ENCODE data around the gene ACSL4. TPM values are rescaled to one million over a fixed set of nuclear protein-coding genes. Genes with fewer than 3 reads are reported as not detected.
"Not testable (repeated sequence)": the region's sequence is repeated elsewhere in the genome, so short reads cannot be mapped to it uniquely, and the experiment has no call there.

Gene ACSL4
- total RNA-seq, 1 donor from 2014 or later, result 15.0 TPM

- TF ChIP-seq CTCF (IDR thresholded peaks at IDR 0.05; ENCODE audit: unreplicated experiment), result no peak
- no peak overlapping the region for H3K4me3 Mint-ChIP-seq
These were observed 78.4 kb downstream of the ACSL4 start for GRCh38 chrX:109654516-109655109.

GRCh38 chrX:109644671-109645070 lies 88.4 kb downstream of the ACSL4 start:
- not testable (repeated sequence) for H3K4me3 Mint-ChIP-seq; H3K36me3 Mint-ChIP-seq; H3K4me1 Mint-ChIP-seq; H3K27me3 Mint-ChIP-seq (ENCODE audit: low read depth); DNase-seq (ENCODE audit: low spot score in 2 of 2, unreplicated experiment in 2 of 2); H3K27ac Mint-ChIP-seq
- H3K9me3 Mint-ChIP-seq, result peaks cover 11% of the 10 kb centered on the region

More at GRCh38 chrX:109654516-109655109, 78.4 kb downstream of the ACSL4 start:
- Mint-ChIP-seq H3K4me1 (peaks cover 15% of the 10 kb centered on the region), H3K27me3 (ENCODE audit: low read depth) (no peaks in the 10 kb centered on the region), H3K27ac (no peak overlapping the region), H3K9me3 (peaks cover 11% of the 10 kb centered on the region), H3K36me3 (peaks cover 11% of the 10 kb centered on the region)
- DNase-seq (ENCODE audit: low spot score in 2 of 2, unreplicated experiment in 2 of 2), result no peak

GRCh38 chrX:109643687-109644086 lies 89.4 kb downstream of the ACSL4 start:
- DNase-seq (ENCODE audit: low spot score in 2 of 2, unreplicated experiment in 2 of 2), result no peak
- Mint-ChIP-seq H3K27me3 (ENCODE audit: low read depth) (no peaks in the 10 kb centered on the region), H3K4me3 (no peak overlapping the region), H3K36me3 (peaks cover 2% of the 10 kb centered on the region), H3K9me3 (peaks cover 11% of the 10 kb centered on the region), H3K27ac (no peak overlapping the region), H3K4me1 (no peaks in the 10 kb centered on the region)
- no peak for TF ChIP-seq CTCF (IDR thresholded peaks at IDR 0.05; ENCODE audit: unreplicated experiment)

GRCh38 chrX:109638158-109638557 lies 94.9 kb downstream of the ACSL4 start:
- peaks cover 4% of the 10 kb centered on the region for H3K9me3 Mint-ChIP-seq
- H3K4me1 Mint-ChIP-seq, result no peaks in the 10 kb centered on the region
- no peak overlapping the region for H3K27ac Mint-ChIP-seq
- H3K36me3 Mint-ChIP-seq, result no peaks in the 10 kb centered on the region
- no peaks in the 10 kb centered on the region for H3K27me3 Mint-ChIP-seq (ENCODE audit: low read depth)
- no peak overlapping the region for H3K4me3 Mint-ChIP-seq
- no peak for TF ChIP-seq CTCF (IDR thresholded peaks at IDR 0.05; ENCODE audit: unreplicated experiment)
- no peak for DNase-seq (ENCODE audit: low spot score in 2 of 2, unreplicated experiment in 2 of 2)

- not testable (repeated sequence) for H3K27ac Mint-ChIP-seq; H3K4me3 Mint-ChIP-seq; DNase-seq (ENCODE audit: low spot score in 2 of 2, unreplicated experiment in 2 of 2); H3K27me3 Mint-ChIP-seq (ENCODE audit: low read depth); H3K4me1 Mint-ChIP-seq; H3K36me3 Mint-ChIP-seq; H3K9me3 Mint-ChIP-seq
These were observed 95.6 kb downstream of the ACSL4 start for GRCh38 chrX:109637477-109637876.

GRCh38 chrX:109635146-109635545 lies 97.9 kb downstream of the ACSL4 start:
- no peak overlapping the region for H3K4me3 Mint-ChIP-seq
- TF ChIP-seq CTCF (IDR thresholded peaks at IDR 0.05; ENCODE audit: unreplicated experiment), result peak; percentile 44
- no peaks in the 10 kb centered on the region for H3K36me3 Mint-ChIP-seq
- peaks cover 4% of the 10 kb centered on the region for H3K9me3 Mint-ChIP-seq
- H3K4me1 Mint-ChIP-seq, result peaks cover 2% of the 10 kb centered on the region
- no peaks in the 10 kb centered on the region for H3K27me3 Mint-ChIP-seq (ENCODE audit: low read depth)
- no peak for DNase-seq (ENCODE audit: low spot score in 2 of 2, unreplicated experiment in 2 of 2)
- H3K27ac Mint-ChIP-seq, result no peak overlapping the region

Measured in mesothelial cell of epicardium (in vitro differentiated cells).